DND-41 (cell line): ENCODE results near the gene ARMH3.

Experiments used
- EZH2 ChIP-seq: IDR thresholded peaks from 3 replicates; pipeline ENCODE4 v1.6.1; 2012; ENCODE audit warnings: borderline replicate concordance, low read depth, mild to moderate bottlenecking, moderate library complexity, low read length, inconsistent platforms; ENCODE audit not compliant: severe bottlenecking
- TF ChIP-seq, protein P1 (sequence below): IDR thresholded peaks from 2 replicates; pipeline ENCODE4 v1.5.1; 2012; ENCODE audit warnings: borderline replicate concordance, low read length, moderate library complexity, mild to moderate bottlenecking; ENCODE audit not compliant: poor library complexity, severe bottlenecking; ENCODE audit errors: extremely low read depth

DNA sequence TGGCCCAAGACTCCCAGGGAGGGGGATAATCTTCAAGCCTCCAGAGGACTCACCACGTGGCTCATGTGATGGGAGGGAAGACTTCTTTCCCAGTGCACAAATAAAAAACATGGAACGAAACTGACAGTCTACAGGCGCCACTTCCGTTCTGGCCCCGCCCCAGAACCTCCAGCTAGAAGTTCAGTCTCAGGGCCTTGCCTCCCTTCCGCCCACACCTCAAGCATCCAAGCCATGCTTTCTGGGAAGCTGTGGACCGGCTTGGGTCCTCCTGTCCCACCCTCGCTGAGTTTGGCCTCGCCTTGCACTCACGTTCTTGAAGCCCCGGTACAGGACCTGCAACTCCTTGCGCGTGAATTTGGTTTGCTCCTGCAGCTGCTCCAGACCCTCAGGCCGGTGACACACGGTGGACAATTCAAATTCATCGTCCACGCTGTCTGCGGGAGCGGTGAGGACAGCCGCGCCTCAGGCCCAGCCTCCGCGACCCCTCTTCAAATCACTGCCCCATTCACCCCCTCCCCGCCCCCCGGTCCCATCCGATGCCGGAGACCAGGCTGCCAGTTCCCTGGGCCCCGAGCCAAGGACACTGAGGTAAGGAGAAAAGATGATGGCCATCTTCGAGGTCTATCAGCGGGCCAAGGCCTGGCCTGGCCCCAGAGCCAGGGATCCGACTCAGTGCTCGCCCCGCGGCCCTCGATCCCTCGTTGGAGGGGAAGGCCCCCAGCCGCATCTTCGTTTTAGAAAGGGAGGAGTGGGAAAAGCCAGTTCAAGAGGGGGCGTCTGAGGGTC, 227.0 kb downstream of the ARMH3 start:
- TF ChIP-seq, protein P1, sequence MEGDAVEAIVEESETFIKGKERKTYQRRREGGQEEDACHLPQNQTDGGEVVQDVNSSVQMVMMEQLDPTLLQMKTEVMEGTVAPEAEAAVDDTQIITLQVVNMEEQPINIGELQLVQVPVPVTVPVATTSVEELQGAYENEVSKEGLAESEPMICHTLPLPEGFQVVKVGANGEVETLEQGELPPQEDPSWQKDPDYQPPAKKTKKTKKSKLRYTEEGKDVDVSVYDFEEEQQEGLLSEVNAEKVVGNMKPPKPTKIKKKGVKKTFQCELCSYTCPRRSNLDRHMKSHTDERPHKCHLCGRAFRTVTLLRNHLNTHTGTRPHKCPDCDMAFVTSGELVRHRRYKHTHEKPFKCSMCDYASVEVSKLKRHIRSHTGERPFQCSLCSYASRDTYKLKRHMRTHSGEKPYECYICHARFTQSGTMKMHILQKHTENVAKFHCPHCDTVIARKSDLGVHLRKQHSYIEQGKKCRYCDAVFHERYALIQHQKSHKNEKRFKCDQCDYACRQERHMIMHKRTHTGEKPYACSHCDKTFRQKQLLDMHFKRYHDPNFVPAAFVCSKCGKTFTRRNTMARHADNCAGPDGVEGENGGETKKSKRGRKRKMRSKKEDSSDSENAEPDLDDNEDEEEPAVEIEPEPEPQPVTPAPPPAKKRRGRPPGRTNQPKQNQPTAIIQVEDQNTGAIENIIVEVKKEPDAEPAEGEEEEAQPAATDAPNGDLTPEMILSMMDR, result no peak
- TF ChIP-seq EZH2, result no peak
